Astrocyte of the cerebellum (primary cell): Measurements from ENCODE around the gene HIVEP3.

Source experiments
- DNase-seq: peaks from one replicate; pipeline ENCODE4 v3.0.0-alpha.2; 2011; ENCODE audit warnings: low read depth
- H3K4me3 ChIP-seq: 2 replicates; pipeline ENCODE4 v1.5.1; 2011; ENCODE audit warnings: mild to moderate bottlenecking, low read depth, low read length, moderate library complexity
- in situ Hi-C: cut with HindIII; loops from 2 replicates; pipeline ENCODE4 v1.10.0; 2017; ENCODE audit warnings: low sequenced_read_pairs
- TF ChIP-seq, protein P1 (sequence below): IDR thresholded peaks from 2 replicates; pipeline ENCODE4 v1.5.1; 2012; ENCODE audit warnings: low read length, low read depth, moderate library complexity, mild to moderate bottlenecking; ENCODE audit errors: missing control alignments

Gene HIVEP3

DNA sequence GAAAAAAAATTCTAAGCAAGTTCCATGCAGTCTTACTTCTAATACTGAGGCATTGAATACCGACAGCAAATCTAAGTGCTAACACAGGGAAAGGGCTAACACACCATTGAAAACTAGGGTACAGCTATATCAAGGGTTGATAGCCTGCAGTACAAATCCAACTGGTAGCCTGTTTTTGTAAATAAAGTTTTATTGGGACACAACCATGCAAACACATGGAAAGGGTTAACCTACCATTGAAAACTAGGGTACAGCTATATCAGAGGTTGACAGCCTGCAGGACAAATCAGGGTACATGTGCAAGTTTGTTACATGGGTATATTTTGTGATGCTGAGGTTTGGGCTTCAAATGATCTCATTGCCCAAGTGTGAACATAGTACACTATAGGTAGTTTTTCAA is 212.9 kb downstream of the HIVEP3 start:
- no peak overlapping the region for H3K4me3 ChIP-seq
- in situ Hi-C loops: no loop called here
- TF ChIP-seq, protein P1, sequence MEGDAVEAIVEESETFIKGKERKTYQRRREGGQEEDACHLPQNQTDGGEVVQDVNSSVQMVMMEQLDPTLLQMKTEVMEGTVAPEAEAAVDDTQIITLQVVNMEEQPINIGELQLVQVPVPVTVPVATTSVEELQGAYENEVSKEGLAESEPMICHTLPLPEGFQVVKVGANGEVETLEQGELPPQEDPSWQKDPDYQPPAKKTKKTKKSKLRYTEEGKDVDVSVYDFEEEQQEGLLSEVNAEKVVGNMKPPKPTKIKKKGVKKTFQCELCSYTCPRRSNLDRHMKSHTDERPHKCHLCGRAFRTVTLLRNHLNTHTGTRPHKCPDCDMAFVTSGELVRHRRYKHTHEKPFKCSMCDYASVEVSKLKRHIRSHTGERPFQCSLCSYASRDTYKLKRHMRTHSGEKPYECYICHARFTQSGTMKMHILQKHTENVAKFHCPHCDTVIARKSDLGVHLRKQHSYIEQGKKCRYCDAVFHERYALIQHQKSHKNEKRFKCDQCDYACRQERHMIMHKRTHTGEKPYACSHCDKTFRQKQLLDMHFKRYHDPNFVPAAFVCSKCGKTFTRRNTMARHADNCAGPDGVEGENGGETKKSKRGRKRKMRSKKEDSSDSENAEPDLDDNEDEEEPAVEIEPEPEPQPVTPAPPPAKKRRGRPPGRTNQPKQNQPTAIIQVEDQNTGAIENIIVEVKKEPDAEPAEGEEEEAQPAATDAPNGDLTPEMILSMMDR: no peak
- no peak for DNase-seq

DNA sequence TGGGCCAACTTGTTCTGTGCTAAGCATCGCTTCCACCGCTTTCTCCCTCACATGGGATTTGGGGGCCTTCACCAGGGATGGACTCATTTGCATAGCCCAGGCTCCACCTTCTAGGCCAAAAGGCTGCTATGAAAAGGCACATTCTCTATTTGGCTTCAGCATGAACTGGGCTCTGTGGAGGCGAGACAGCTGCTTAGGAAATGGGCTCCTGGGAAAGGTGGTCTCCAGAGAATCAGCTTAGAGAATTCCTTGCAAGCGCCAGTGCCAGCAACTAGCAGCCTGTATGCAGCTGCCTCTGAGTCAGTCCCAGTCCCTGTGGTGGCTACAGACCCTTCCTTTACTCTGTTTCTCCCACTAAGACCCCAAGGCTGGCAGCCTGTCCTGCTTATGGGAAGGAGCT is 214.5 kb downstream of the HIVEP3 start:
- H3K4me3 ChIP-seq: no peak overlapping the region
- in situ Hi-C loops: no loop called here
- TF ChIP-seq, protein P1: no peak
- no peak for DNase-seq

DNA sequence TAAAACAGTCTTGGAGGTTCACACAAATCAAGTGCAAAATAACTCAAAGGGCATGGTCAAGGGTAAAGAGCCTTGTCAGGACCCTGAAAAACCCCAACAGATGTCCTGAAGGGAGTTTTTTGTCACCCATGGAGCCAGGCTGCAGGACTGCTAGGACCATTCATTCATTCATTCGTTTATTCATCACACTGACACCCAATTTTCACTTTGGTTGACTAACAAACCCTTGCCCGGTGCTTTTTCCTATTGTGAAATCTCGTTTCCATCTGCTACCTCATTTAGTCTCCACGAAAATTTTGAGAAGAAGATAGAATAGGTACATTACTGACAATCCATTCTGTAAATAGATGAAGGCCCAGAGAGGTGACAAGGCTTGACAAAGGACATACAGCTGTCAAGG is 216.0 kb downstream of the HIVEP3 start:
- H3K4me3 ChIP-seq: no peak overlapping the region
- TF ChIP-seq, protein P1: no peak
- DNase-seq: no peak
- in situ Hi-C loops: no loop called here

DNA sequence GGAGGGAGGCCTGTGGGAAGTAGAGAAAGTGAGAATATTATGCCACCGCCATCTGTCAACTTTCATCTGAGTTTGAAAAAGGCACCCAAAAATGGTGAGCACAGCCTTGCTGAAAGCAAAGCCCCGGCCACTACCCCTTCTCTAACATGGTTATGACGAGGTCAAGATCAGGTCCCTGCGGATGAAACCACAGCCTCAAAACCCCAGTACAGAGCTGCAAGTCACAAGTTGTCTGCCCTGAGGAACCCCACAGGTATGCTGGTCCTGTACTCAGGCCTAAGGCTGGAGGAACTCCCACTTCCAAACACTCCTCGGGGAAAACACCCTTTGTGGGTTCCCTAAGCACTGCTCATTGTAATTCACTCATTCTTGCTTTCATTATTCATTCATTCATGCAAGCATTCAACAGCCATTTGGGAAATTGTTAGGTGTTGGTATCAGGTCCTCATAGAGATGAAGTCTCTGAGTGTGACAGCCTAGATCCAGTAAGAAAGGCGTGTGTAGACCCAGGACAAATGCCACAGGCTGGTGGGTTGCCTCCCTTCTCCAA is 217.7 kb downstream of the HIVEP3 start:
- H3K4me3 ChIP-seq: no peak overlapping the region
- no peak for DNase-seq
- in situ Hi-C loops: no loop called here
- TF ChIP-seq, protein P1: no peak

DNA sequence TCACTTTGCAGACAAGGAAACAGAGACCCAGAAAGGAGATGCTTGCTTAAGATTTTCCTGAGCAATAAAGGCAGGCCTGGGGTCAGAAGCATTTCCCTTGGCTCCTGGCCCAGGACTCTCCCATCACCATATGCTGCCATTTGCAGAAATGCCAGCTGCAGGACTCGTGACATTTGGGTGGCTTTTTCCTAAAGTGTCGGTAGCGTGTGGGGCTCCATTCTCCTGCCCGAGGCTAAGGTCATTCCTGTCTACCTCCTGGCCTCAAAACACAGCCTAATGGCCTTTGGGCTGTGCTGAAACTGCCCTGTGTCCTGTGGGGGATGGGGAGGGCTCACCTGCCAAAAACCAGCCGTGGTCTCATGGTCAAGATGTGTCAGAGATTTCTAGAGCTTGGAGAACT is 218.1 kb downstream of the HIVEP3 start:
- in situ Hi-C loops: no loop called here
- DNase-seq: no peak
- H3K4me3 ChIP-seq: no peak overlapping the region
- TF ChIP-seq, protein P1: no peak

DNA sequence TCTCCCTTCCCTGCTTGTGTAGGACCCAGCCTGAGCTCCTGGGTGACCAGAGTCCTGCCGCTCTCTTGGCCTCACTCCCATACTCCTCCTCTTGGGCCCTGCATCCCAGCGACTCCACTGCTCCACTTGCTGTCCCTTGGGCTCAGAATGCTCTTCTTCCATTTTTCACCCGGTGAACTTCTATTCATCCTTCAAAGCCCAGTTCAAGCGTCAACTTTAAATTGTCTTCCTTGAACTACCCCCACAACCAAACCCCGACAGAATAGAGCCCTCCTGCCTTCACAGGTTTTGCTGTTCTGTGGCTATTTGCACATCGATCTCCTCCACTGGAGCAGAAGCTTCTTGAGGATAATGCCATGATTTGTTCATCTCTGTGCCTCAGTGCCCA is 218.9 kb downstream of the HIVEP3 start:
- H3K4me3 ChIP-seq: no peak overlapping the region
- TF ChIP-seq, protein P1: no peak
- in situ Hi-C loops: no loop called here
- no peak for DNase-seq
